GM12892 (cell line): Measurements from ENCODE around the gene RNF212.

Experiments
- POLR2A ChIP-seq: IDR thresholded peaks from 2 replicates; pipeline ENCODE4 v1.6.1; 2011; ENCODE audit warnings: low read depth, low read length, control low read depth
- POLR2AphosphoS5 ChIP-seq: IDR thresholded peaks from 2 replicates; pipeline ENCODE4 v1.6.1; 2011; ENCODE audit warnings: low read depth, low read length, control low read depth
- TAF1 ChIP-seq: IDR thresholded peaks from 2 replicates; pipeline ENCODE4 v1.6.1; 2011; ENCODE audit warnings: low read depth, mild to moderate bottlenecking, control low read depth, low read length, borderline replicate concordance

DNA sequence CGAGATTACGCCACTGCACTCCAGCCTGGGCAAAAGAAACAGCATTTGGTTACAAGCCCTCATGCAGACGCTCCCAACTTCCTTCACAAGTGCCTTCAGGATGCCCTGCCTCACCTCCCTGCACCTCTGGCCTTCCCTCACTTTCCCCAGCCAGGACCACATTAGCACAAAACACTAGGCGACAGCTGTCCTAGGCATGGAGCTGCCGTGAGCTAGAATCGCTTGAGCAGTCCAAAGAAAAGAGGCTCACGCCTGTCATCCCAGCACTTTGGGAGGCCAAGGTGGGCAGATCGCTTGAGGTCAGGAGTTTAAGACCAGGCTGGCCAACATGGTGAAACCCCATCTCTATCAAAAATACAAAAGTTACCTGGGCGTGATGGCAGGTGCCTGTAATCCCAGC, 15.8 kb downstream of the RNF212 start:
- no peak for TF ChIP-seq POLR2AphosphoS5
- TF ChIP-seq TAF1 = no peak
- TF ChIP-seq POLR2A = no peak
